GM12878 (cell line): ENCODE results near the gene SCYL3. TPM values are rescaled to one million over a fixed set of nuclear protein-coding genes. Genes with fewer than 3 reads are reported as not detected.

Experiments
- ATAC-seq: fragments of 200-7000 bp; cut with Tn5 transposase; 3 replicates; pipeline ENCODE4 v1.9.1; 2020; ENCODE audit warnings: mild to moderate bottlenecking, moderate library complexity
- BruUV-seq: library from RNA; stranded (reverse); fragments of 400-500 nt; replicated peaks from 2 replicates; lab custom pipeline; 2021; lab: Mats Ljungman, UMichigan
- CTCF ChIA-PET: fragments of 300-600 bp; sonication (Branson Sonifier 250); formaldehyde crosslinking; extraction: SDS; loops from one replicate; lab custom pipeline; 2021; ENCODE audit warnings: inconsistent platforms; lab: Yijun Ruan, JAX
- POLR2A ChIA-PET: fragments of 350-600 bp; formaldehyde crosslinking; extraction: SDS; loops from one replicate; lab custom pipeline; 2021; ENCODE audit warnings: inconsistent platforms; lab: Charles Lee
- RAD21 ChIA-PET: fragments of 300-600 bp; sonication (Branson Sonifier 250); formaldehyde crosslinking; loops from one replicate; lab custom pipeline; 2023; ENCODE audit warnings: antibody characterized with exemption; ENCODE audit not compliant: unreplicated experiment; lab: Charles Lee
- SMC1A ChIA-PET: fragments of 300-600 bp; sonication (Branson Sonifier 250); formaldehyde crosslinking; loops from one replicate; lab custom pipeline; 2023; ENCODE audit not compliant: unreplicated experiment, uncharacterized antibody; lab: Charles Lee
- DNase-seq: peaks from one replicate; pipeline ENCODE4 v3.0.0-alpha.2; 2011; ENCODE audit warnings: low read depth, low spot score
- FAIRE-seq: peaks from 3 replicates; lab custom pipeline; 2011; peaks lifted over from hg19 to GRCh38; lab: Jason Lieb, UNC
- H2AFZ ChIP-seq: 2 replicates; pipeline ENCODE4 v1.6.0; 2011; ENCODE audit warnings: low read depth, low read length, control low read depth; ENCODE audit not compliant: control insufficient read depth
- H3K27ac ChIP-seq: 2 replicates; pipeline ENCODE4 v1.5.1; 2011; ENCODE audit warnings: control low read depth; ENCODE audit not compliant: control insufficient read depth, insufficient read depth
- H3K27me3 ChIP-seq, 2 experiments: replicated peaks in 1 of 2; 2 replicates each; pipeline versions ENCODE4 v1.6.0 to v1.6.1; 2011; ENCODE audit warnings: low read length in 1 of 2; ENCODE audit not compliant: control insufficient read depth in 2 of 2, insufficient read depth in 2 of 2
- H3K36me3 ChIP-seq, 2 experiments: 2 replicates each; pipeline ENCODE4 v1.5.1; 2011; ENCODE audit warnings: low read length in 1 of 2; ENCODE audit not compliant: control insufficient read depth in 2 of 2, insufficient read depth in 2 of 2
- H3K4me1 ChIP-seq: 2 replicates; pipeline ENCODE4 v1.6.1; 2011; ENCODE audit warnings: mild to moderate bottlenecking, low read length, moderate library complexity, mixed read lengths; ENCODE audit not compliant: control insufficient read depth, insufficient read depth
- H3K4me2 ChIP-seq: 2 replicates; pipeline ENCODE4 v1.6.0; 2011; ENCODE audit warnings: control low read depth; ENCODE audit not compliant: control insufficient read depth, insufficient read depth
- H3K4me3 ChIP-seq: fragments of 200-600 bp; sonication (generic); 2 replicates; pipeline ENCODE4 v1.5.1; 2016
- H3K79me2 ChIP-seq: 2 replicates; pipeline ENCODE4 v1.6.0; 2011; ENCODE audit warnings: low read length; ENCODE audit not compliant: control insufficient read depth, insufficient read depth
- H3K9ac ChIP-seq: 2 replicates; pipeline ENCODE4 v1.8.0; 2011; ENCODE audit warnings: low read length, control low read depth, mixed read lengths; ENCODE audit not compliant: control insufficient read depth, insufficient read depth
- H3K9me3 ChIP-seq: replicated peaks from 3 replicates; pipeline ENCODE4 v1.5.1; 2011; ENCODE audit warnings: mild to moderate bottlenecking, low read length; ENCODE audit not compliant: control insufficient read depth, insufficient read depth
- H4K20me1 ChIP-seq: 2 replicates; pipeline ENCODE4 v1.6.0; 2011; ENCODE audit not compliant: control insufficient read depth, insufficient read depth
- BACH1 ChIP-seq: fragments of 450-650 bp; IDR thresholded peaks from 2 replicates; pipeline ENCODE4 v1.6.1; 2017; ENCODE audit warnings: mild to moderate bottlenecking, borderline replicate concordance
- BHLHE40 ChIP-seq, 2 experiments: fragments of 450-650 bp in 1 of 2; IDR thresholded peaks; 2 replicates each; pipeline ENCODE4 v1.6.1; 2011 to 2017; ENCODE audit warnings: low read depth in 2 of 2, borderline replicate concordance in 1 of 2, improper control_type of control experiment in 1 of 2, low read length in 1 of 2, mild to moderate bottlenecking in 1 of 2
- CBX3 ChIP-seq: fragments of 200-600 bp; sonication (generic); IDR thresholded peaks from 2 replicates; pipeline ENCODE4 v1.6.1; 2016; ENCODE audit warnings: low read depth, borderline replicate concordance
- HDAC2 ChIP-seq: fragments of 200-600 bp; sonication (generic); IDR thresholded peaks from 2 replicates; pipeline ENCODE4 v1.6.1; 2017
- IKZF2 ChIP-seq, 2 experiments: fragments of 450-650 bp; IDR thresholded peaks; 2 replicates each; pipeline ENCODE4 v1.6.1; 2017; ENCODE audit warnings: mild to moderate bottlenecking in 2 of 2, moderate library complexity in 2 of 2
- IRF4 ChIP-seq: IDR thresholded peaks from 2 replicates; pipeline ENCODE4 v1.6.1; 2011; ENCODE audit warnings: low read depth, low read length
- JUNB ChIP-seq: IDR thresholded peaks from 2 replicates; pipeline ENCODE4 v1.6.1; 2016; ENCODE audit warnings: antibody characterized with exemption, mild to moderate bottlenecking
- MEF2A ChIP-seq: IDR thresholded peaks from 2 replicates; pipeline ENCODE4 v1.6.1; 2011; ENCODE audit warnings: low read depth, mild to moderate bottlenecking, low read length, moderate library complexity; ENCODE audit not compliant: insufficient read depth
- NBN ChIP-seq: fragments of 450-650 bp; IDR thresholded peaks from 2 replicates; pipeline ENCODE4 v1.6.1; 2016
- NFIC ChIP-seq: IDR thresholded peaks from 2 replicates; pipeline ENCODE4 v1.6.1; 2012; ENCODE audit warnings: low read depth, mild to moderate bottlenecking, inconsistent platforms, low read length, moderate library complexity
- PAX5 ChIP-seq: IDR thresholded peaks from 2 replicates; pipeline ENCODE4 v1.6.1; 2011; ENCODE audit warnings: low read depth, low read length, borderline replicate concordance
- POLR2AphosphoS2 ChIP-seq: IDR thresholded peaks from 2 replicates; pipeline ENCODE4 v1.6.1; 2011; ENCODE audit warnings: low read depth, mild to moderate bottlenecking, low read length, improper control_type of control experiment, moderate library complexity
- POLR2AphosphoS5 ChIP-seq: IDR thresholded peaks from 2 replicates; pipeline ENCODE4 v1.6.1; 2011; ENCODE audit warnings: mild to moderate bottlenecking, low read length, inconsistent platforms
- SPI1 ChIP-seq: IDR thresholded peaks from 2 replicates; pipeline ENCODE4 v1.6.1; 2011; ENCODE audit warnings: low read depth, mild to moderate bottlenecking, low read length, moderate library complexity, borderline replicate concordance; ENCODE audit not compliant: insufficient read depth
- WGBS: methylation state at CpG from one replicate; pipeline ENCODE4 v1.1.6; 2016; ENCODE audit warnings: low lambda C conversion rate; ENCODE audit not compliant: insufficient replicate concordance, insufficient coverage; ENCODE audit errors: missing lambda C conversion rate; 5-methylcytosine and 5-hydroxymethylcytosine counted together
- in situ Hi-C: fragments of 300-500 bp; cut with MboI; formaldehyde crosslinking; loops from 9 replicates; pipeline ENCODE4 v1.14.3; 2018; ENCODE audit warnings: mixed read lengths
- intact Hi-C: fragments of 100-400 bp; cut with micrococcal nuclease; formaldehyde crosslinking; loops from one replicate; pipeline ENCODE4 v1.14.2; 2022; ENCODE audit not compliant: unreplicated experiment
- polyA plus RNA-seq, 11 experiments: library from polyadenylated mRNA; depleted of rRNA in 4 of 11; unstranded in 6 of 11; stranded (reverse) in 5 of 11; fragments of >200 nt; fragmentation: Nextera tagmentation in 4 of 11; fragmentation: Illumina TruSeq in 1 of 11; extraction: Ambion mirVana in 4 of 11; extraction: Trizol in 1 of 11; gene quantifications; 1 replicate in 1 of 11; 2 replicates in 10 of 11; pipeline versions ENCODE4 v1.2.1 to v1.2.3, GENCODE V29; 2011 to 2016; ENCODE audit warnings: inconsistent platforms in 2 of 11, missing spikeins in 2 of 11, low read depth in 1 of 11
- total RNA-seq, 4 experiments: library from RNA; depleted of rRNA in 3 of 4; stranded (reverse); fragments of >200 nt in 3 of 4; fragmentation: Illumina TruSeq in 1 of 4; extraction: Trizol in 1 of 4; gene quantifications; 2 replicates each; pipeline versions ENCODE4 v1.2.1 to v1.2.3, GENCODE V29; 2013 to 2021
- TF ChIP-seq, protein P1 (sequence below): fragments of 450-650 bp; formaldehyde crosslinking; IDR thresholded peaks from 2 replicates; pipeline ENCODE4 v1.5.0; 2022; ENCODE audit warnings: mild to moderate bottlenecking, missing genetic modification characterization
- TF ChIP-seq, protein P2 (sequence below): fragments of 450-650 bp; IDR thresholded peaks from 2 replicates; pipeline ENCODE4 v1.6.1; 2014; ENCODE audit warnings: mild to moderate bottlenecking

Gene SCYL3
- total and polyA plus RNA-seq, 10 of the 15 experiments (the other 5 are each of a cell fraction or from before 2014, with no cell fraction given), result 4.3 to 14.3 (median 10.3) TPM

DNA sequence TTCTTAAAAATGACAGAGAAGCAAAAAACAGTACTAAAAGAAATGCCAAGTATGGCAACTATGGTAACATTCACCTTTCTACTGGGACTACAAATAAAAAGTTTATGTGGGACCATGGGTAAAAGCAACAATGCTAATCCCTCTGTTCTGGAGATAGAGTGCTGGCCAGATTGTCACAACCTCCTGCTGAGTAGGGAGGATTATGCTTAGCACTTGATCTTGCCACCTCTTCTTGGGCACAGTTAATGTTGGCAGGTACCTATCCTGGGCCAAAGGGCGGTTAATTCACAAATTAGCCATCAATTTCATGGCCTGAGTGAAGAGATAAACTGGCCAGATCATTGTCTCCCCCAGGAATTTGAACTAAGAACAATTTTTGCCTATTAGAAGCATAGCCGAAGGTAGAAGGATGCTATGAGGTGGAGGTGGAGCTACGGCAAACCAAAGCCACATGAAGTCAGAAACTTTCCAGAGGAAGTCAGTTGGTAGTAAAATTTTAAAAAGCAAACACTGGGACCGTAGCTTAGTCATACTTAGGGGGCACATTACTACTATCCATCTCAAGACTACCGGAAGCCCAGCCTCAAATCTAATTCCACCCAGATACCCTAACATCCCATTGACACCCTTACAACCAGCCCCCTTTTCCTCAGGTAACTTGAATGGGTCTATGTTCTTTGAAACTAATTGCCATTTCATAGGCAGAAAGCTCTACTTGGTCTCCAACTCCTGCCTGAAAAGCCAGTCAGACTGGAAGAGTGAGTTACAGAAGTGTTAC lies 2.7 kb downstream of the SCYL3 start:
- DNase-seq, result peak; percentile 51
- CTCF ChIA-PET, result interaction anchor here (0.6 to 3.4 kb wide), 13 partner anchors 12 to 989 kb away, joined by 3 to 19 read pairs (median 4); no protein-coding TSS in a partner anchor
- SMC1A ChIA-PET, result interaction anchor here (0.7 to 9.8 kb wide), 17 partner anchors 8 to 180 kb away, joined by 3 to 165 read pairs (median 5); no protein-coding TSS in a partner anchor
- peak; percentile 38 for FAIRE-seq
- peak overlapping the region; percentile 27 for H2AFZ ChIP-seq
- no peaks in the 10 kb centered on the region for H3K9me3 ChIP-seq
- no TSS peak for BruUV-seq
- peak overlapping the region; percentile 99 for H3K27ac ChIP-seq
- peak overlapping the region; percentile 75 for H3K4me2 ChIP-seq
- POLR2A ChIA-PET, result interaction anchor here (0.7 to 8.1 kb wide), 5 partner anchors 12 to 96 kb away, joined by 4 to 131 read pairs (median 7); partner anchors contain the start of gene METTL18
- peaks cover 0 to 3% of the 10 kb centered on the region in 2 experiments; a peak in 1 of 4 replicates for H3K36me3 ChIP-seq
- ATAC-seq, result peak; percentile 46
- peaks cover 20% of the 10 kb centered on the region for H3K4me1 ChIP-seq
- no peaks in the 10 kb centered on the region for H4K20me1 ChIP-seq
- H3K27me3 ChIP-seq, result no peaks in the 10 kb centered on the region
- peak overlapping the region; percentile 91 for H3K9ac ChIP-seq
- in situ Hi-C loops, result no loop called here
- RAD21 ChIA-PET, result interaction anchor here (0.6 to 5.9 kb wide), 11 partner anchors 12 to 961 kb away, joined by 3 to 104 read pairs (median 4); partner anchors contain the start of gene METTL18
- WGBS, result 2% methylated on average over 5 of the region's 5 CpGs
- peaks cover 54% of the 10 kb centered on the region for H3K79me2 ChIP-seq
- intact Hi-C loops, result loop anchor here (5.0 to 10.0 kb wide), 4 partner anchors 36 to 641 kb away; partner anchors contain the start of genes GORAB and KIFAP3
- H3K4me3 ChIP-seq, result peak overlapping the region; percentile 93
- TF ChIP-seq MEF2A (no peak), JUNB (peak; percentile 25; the same call in 1 of the 2 replicates), SPI1 (peak; percentile 33), IRF4 (no peak), POLR2AphosphoS2 (no peak), HDAC2 (no peak), POLR2AphosphoS5 (peak; percentile 43; the same call in 1 of the 2 replicates), PAX5 (no peak), CBX3 (no peak), IKZF2 (IDR thresholded peaks at IDR 0.05) (0 out of 4 replicates have a peak, but pooled peaks of 1 of the 2 experiments have one; percentile 39), BACH1 (no peak), NBN (0 out of 2 replicates have a peak, but pooled peaks have one; percentile 27), BHLHE40 (IDR thresholded peaks at IDR 0.05; ENCODE audit: borderline replicate concordance in 1 of 2, low read depth in 2 of 2, low read length in 1 of 2) (no peak), NFIC (peak; percentile 57; the same call in 1 of the 2 replicates)
- TF ChIP-seq, protein P1, sequence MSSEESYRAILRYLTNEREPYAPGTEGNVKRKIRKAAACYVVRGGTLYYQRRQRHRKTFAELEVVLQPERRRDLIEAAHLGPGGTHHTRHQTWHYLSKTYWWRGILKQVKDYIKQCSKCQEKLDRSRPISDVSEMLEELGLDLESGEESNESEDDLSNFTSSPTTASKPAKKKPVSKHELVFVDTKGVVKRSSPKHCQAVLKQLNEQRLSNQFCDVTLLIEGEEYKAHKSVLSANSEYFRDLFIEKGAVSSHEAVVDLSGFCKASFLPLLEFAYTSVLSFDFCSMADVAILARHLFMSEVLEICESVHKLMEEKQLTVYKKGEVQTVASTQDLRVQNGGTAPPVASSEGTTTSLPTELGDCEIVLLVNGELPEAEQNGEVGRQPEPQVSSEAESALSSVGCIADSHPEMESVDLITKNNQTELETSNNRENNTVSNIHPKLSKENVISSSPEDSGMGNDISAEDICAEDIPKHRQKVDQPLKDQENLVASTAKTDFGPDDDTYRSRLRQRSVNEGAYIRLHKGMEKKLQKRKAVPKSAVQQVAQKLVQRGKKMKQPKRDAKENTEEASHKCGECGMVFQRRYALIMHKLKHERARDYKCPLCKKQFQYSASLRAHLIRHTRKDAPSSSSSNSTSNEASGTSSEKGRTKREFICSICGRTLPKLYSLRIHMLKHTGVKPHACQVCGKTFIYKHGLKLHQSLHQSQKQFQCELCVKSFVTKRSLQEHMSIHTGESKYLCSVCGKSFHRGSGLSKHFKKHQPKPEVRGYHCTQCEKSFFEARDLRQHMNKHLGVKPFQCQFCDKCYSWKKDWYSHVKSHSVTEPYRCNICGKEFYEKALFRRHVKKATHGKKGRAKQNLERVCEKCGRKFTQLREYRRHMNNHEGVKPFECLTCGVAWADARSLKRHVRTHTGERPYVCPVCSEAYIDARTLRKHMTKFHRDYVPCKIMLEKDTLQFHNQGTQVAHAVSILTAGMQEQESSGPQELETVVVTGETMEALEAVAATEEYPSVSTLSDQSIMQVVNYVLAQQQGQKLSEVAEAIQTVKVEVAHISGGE (CRISPR knock-in tag), result no peak
- TF ChIP-seq, protein P2, sequence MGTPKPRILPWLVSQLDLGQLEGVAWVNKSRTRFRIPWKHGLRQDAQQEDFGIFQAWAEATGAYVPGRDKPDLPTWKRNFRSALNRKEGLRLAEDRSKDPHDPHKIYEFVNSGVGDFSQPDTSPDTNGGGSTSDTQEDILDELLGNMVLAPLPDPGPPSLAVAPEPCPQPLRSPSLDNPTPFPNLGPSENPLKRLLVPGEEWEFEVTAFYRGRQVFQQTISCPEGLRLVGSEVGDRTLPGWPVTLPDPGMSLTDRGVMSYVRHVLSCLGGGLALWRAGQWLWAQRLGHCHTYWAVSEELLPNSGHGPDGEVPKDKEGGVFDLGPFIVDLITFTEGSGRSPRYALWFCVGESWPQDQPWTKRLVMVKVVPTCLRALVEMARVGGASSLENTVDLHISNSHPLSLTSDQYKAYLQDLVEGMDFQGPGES, result no peak
